ENCODE measurements around the gene RNF144A.
"Not testable (repeated sequence)": the region's sequence is repeated elsewhere in the genome, so short reads cannot be mapped to it uniquely, and the experiment has no call there.

RNF144A gene

DNA sequence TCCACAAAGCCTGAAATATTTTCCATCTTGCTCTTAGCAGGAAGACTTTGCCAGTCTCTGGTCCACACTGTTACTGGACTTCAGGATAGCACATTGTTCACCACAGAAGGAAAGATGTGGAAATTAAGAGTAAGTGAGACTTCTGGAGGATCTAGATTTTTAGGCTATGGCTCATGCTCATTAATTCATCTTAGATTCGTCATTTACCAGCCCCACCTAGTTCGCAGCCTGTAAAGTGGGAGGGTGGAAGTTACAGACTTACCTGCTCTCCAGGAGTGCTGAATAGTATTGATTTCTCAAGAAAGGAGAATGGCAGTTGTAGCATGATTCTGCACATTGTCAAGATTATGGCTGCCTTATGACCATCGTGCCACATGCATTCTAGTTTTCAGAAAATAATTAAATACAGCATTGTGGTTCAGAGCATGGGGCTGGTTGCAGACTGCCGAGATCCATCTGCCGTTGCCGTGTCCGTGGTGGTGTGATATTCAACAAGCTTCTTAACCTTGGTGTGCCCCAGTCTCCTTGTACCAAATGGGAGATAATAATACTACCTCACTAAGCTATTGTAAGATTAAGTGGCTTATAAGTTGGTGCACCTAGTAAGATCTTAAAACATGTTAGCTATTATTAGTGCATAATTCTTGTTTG, 56.8 kb downstream of the RNF144A start:
- no peak for DNase-seq

GRCh38 chr2:6975988-6976387, 58.8 kb downstream of the RNF144A start:
- DNase-seq = no peak

- DNase-seq = no peak
Observed at GRCh38 chr2:6977113-6977741, 60.0 kb downstream of the RNF144A start.

- DNase-seq = no peak
Observed at GRCh38 chr2:6977786-6978185, 60.6 kb downstream of the RNF144A start.

DNA sequence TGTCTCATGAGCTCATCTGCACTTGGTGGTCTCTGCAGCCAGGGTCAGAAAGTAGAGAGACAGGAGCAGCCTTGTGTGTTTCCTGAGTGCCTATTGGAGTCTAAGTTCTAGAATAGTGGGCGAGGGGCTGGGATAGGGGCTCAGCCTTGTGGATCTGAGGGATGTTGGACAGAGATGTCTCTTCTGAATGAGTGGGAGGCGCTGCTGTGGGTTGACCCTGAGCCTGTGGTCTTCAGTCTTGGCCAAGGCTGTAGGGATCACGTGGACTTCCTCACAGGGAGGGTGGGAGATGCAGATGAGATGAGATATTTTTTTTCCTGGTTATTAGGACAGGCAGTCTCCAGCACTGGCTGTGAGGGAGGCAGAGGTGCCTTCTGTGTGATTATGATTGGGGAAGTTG, 61.8 kb downstream of the RNF144A start:
- DNase-seq = no peak

- no peak for DNase-seq
Observed at GRCh38 chr2:6982449-6982848, 65.2 kb downstream of the RNF144A start.

GRCh38 chr2:6982934-6983589, 65.8 kb downstream of the RNF144A start:
- no peak for DNase-seq

DNA sequence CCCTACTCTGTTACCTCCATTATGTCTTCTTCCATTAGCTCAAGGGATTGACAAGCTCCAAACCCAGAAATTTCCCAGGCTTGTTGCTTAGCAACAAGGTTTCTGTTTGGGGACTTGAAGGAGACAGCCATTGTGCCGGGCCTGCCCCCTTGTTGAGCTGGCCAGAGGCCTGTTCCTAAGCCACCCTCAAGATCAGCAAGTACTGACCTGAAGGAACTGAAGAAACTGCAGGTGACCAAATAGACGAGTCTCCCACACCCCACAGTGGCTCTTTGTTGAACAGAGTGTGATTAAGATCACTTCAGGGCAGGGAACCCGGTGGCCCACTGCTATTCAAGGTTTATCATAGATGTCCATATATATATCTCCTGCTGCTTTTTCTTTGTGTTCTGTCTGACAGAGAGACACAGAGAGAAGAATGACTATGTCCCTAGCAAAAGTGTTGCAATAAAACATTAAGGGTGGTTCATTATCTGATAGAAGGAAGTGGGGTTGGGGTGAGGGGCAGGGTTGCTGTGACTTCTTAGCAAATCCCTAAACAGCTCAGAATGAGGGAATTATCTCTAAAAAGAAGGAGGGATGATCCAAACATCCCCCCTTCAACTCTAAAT, 69.2 kb downstream of the RNF144A start:
- DNase-seq = peak; percentile 13

- DNase-seq = peak; percentile 14
Observed at GRCh38 chr2:6986912-6987361, 69.7 kb downstream of the RNF144A start.

DNA sequence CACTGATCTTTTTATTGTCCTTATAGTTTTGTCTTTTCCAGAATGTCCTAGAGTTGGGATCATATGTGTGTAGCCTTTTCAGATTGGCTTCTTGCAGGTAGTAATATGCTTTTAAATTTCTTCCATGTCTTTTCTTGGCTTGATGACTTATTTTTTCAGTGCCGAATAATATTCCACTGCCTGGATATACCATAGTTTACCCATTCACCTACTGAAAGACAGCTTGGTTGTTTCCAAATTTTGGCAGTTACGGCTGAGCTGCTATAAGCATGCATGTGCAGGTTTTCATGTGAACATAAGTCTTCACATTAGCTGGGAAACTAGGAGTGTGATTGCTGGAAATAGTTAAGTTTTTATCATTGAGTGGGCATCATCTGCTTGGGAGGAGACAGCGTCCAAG, 73.7 kb downstream of the RNF144A start:
- DNase-seq = no peak

DNA sequence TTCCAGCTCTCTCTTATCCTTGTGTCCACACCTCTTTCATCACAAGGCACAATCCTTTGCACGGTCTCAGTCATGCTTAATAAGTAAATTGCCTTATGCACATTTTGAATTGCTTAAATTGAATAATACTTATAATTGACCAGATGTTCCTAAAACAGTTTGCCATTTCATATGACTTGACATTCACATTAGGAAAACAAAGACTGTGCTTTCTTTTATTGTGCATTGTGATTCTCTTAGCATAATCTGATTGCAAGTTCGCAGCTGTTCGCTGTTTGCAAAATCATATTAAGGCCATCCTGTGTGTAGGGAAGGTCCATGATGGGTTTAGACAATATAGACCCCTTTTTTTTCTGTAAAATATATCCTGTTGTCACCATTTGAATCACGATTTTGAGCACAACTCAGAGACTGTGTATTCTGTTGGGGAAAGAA, 75.6 kb downstream of the RNF144A start:
- no peak for DNase-seq

GRCh38 chr2:6993229-6993640, 76.0 kb downstream of the RNF144A start:
- DNase-seq = no peak

- no peak for DNase-seq
Observed at GRCh38 chr2:6993936-6994335, 76.7 kb downstream of the RNF144A start.

GRCh38 chr2:6994536-6995128, 77.4 kb downstream of the RNF144A start:
- DNase-seq = no peak

- no peak for DNase-seq
Observed at GRCh38 chr2:6995391-6996097, 78.3 kb downstream of the RNF144A start.

DNA sequence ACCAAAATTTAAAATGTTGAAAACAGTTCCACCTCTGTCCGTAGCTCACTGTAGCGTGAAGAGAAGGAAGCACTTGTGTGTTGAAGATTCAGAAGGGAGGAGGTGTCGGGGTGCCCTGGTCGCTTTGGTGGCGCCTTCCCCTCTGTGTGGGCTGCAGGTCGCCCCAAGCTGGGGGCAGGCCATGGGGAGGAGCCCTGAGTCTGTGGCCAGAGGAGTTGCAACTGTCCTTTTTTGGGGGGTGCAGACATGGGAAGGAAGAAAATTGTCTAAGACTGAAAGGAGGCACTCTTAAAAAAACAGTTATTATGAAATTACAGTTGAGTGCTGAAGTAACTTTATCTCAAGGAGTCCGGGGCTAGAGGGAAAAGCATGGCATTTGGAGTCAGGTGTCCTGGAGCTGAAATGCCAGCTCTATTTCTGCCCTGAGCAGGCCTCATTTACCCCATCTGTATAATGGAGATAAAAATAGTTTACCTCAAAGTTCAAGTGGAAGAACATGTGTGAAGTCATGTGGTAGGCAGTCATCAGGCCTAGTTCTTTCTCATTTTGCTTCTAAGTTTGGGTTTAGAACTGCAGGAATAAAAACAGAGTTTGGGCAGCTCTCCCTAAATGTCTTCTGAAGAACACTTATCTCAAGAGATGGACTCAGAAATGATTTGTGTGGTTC, 82.1 kb downstream of the RNF144A start:
- no peak for DNase-seq

DNA sequence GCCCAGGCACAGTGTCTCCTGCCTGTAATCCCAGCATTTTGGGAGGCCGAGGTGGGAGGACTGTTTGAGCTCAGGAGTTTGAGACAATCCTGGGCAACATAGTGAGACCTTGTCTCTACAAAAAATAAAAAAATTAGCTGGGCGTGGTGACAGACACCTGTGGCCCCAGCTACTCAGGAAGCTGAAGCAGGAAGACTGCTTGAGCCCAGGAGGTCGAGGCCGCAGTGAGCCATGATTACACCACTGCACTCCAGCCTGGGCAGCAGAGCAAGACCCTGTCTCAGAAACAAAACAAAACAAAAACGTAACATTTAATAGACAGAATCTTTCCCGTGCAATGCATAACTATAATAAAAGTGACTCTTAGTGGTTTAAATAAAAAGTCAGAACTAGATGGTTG, 84.2 kb downstream of the RNF144A start:
- not testable (repeated sequence) for DNase-seq

GRCh38 chr2:7003895-7004294, 86.7 kb downstream of the RNF144A start:
- no peak for DNase-seq

- no peak for DNase-seq
Observed at GRCh38 chr2:7004636-7005035, 87.4 kb downstream of the RNF144A start.

GRCh38 chr2:7007488-7007845, 90.3 kb downstream of the RNF144A start:
- DNase-seq = no peak

DNA sequence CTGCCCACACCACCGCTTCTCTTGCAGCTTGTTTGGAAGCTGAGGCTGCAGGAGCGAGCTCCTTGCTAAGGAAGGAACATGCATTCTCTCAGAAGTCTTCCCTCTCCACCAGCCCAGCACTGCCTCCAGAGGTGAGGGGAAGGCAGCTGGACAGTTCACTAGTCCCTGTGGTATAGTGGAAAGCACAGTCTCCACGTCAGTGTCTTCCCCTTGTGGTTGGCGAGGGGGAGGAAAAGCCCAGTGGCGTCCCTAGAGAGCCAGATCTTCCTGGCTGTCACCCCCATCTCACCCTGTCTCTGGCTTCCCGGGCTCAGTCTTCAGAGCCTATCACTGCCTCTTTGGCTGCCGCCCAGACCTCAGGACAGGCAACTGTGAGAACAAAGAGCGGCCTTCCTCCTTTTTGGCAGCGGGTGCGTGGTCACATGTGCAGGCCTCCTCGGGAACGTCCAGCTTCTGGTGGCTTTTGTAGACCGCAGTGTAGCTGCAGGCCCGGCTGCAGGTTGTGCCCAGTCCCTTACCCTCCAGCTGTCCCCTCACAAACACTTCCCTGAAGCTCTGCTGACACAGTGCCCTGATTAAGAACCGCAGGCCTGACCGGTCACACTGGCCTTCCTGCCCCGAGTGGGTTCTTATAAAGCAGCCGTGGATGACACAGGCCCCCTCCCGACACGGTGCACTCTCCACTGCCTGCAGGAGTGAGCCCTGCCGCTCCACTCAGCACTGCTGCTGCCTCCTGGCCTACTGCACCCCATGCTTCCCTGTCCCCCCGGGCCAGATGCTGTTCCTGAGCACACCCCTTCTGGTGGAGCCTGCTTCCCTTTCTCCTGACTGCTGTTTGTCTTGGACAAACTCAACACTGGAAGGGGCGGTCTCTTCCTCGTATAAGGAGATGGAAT, 90.9 kb downstream of the RNF144A start:
- no peak for DNase-seq
